B cell (primary cell): Measurements from ENCODE around the gene SLFN12. TPM values are rescaled to one million over a fixed set of nuclear protein-coding genes. Genes with fewer than 3 reads are reported as not detected.

Source experiments
- ATAC-seq: fragments of 200-7000 bp; cut with Tn5 transposase; one replicate; pipeline ENCODE4 v1.10.0; 2021; ENCODE audit warnings: low read depth, mild to moderate bottlenecking, moderate number of reproducible peaks, moderate library complexity
- CTCF ChIA-PET: fragments of 350-600 bp; sonication (Branson Sonifier 250); formaldehyde crosslinking; loops from one replicate; lab custom pipeline; 2021; ENCODE audit warnings: antibody characterized with exemption, inconsistent platforms; lab: Charles Lee
- POLR2A ChIA-PET: fragments of 350-600 bp; sonication (Branson Sonifier 250); formaldehyde crosslinking; loops from one replicate; lab custom pipeline; 2021; ENCODE audit warnings: antibody characterized with exemption; lab: Charles Lee
- DNase-seq: peaks from one replicate; pipeline ENCODE4 v3.0.0; 2013
- H2AFZ ChIP-seq: 2 replicates; pipeline ENCODE4 v1.6.1; 2012; ENCODE audit warnings: mild to moderate bottlenecking, low read depth, low read length; ENCODE audit not compliant: insufficient read depth, poor library complexity, severe bottlenecking
- H3K27ac ChIP-seq, 2 donors: 1 replicate in 1 of 2; 2 replicates in 1 of 2; pipeline ENCODE4 v1.5.1; 2012 to 2013; ENCODE audit warnings: low read length in 2 of 2, mild to moderate bottlenecking in 2 of 2, moderate library complexity in 1 of 2
- H3K27me3 ChIP-seq, 4 experiments: fragments of 200-600 bp in 1 of 4; sonication (generic) in 1 of 4; replicated peaks in 1 of 4; 1 replicate in 2 of 4; 2 replicates in 2 of 4; pipeline versions ENCODE4 v1.6.1 to v1.7.0; 2013 to 2016; ENCODE audit warnings: low read length in 3 of 4, mild to moderate bottlenecking in 2 of 4, mixed read lengths in 1 of 4, moderate library complexity in 1 of 4; ENCODE audit not compliant: insufficient read depth in 4 of 4, control insufficient read depth in 3 of 4; ENCODE audit errors: control extremely low read depth in 1 of 4
- H3K36me3 ChIP-seq, 2 experiments: replicated peaks in 1 of 2; 1 replicate in 1 of 2; 2 replicates in 1 of 2; pipeline versions ENCODE4 v1.6.1 to v1.7.1; 2013; ENCODE audit warnings: low read length in 1 of 2; ENCODE audit not compliant: insufficient read depth in 2 of 2, control insufficient read depth in 1 of 2; ENCODE audit errors: control extremely low read depth in 1 of 2, extremely low read depth in 1 of 2
- H3K4me1 ChIP-seq, 2 donors: fragments of 200-600 bp in 1 of 2; sonication (generic) in 1 of 2; 1 replicate in 1 of 2; 2 replicates in 1 of 2; pipeline versions ENCODE4 v1.5.1 to v1.6.1; 2013 to 2017; ENCODE audit warnings: low read length in 2 of 2; ENCODE audit not compliant: control insufficient read depth in 2 of 2, insufficient read depth in 2 of 2
- H3K4me2 ChIP-seq: replicated peaks from 2 replicates; pipeline ENCODE3; 2012; ENCODE audit warnings: mild to moderate bottlenecking, low read depth, low read length; ENCODE audit not compliant: poor library complexity, severe bottlenecking
- H3K4me3 ChIP-seq, 5 experiments: fragments of 200-600 bp in 1 of 5; sonication (generic) in 1 of 5; 1 replicate in 3 of 5; 2 replicates in 2 of 5; pipeline versions ENCODE4 v1.5.1 to v1.7.0; 2011 to 2016; ENCODE audit warnings: low read length in 4 of 5, mild to moderate bottlenecking in 4 of 5, low read depth in 2 of 5, control low read depth in 1 of 5, moderate library complexity in 1 of 5; ENCODE audit not compliant: insufficient read depth in 1 of 5; ENCODE audit errors: control extremely low read depth in 1 of 5, extremely low read depth in 1 of 5
- H3K79me2 ChIP-seq: fragments of 200-600 bp; sonication (generic); one replicate; pipeline ENCODE4 v1.6.0; 2016; ENCODE audit warnings: low read length; ENCODE audit not compliant: control insufficient read depth, insufficient read depth
- H3K9ac ChIP-seq: fragments of 200-600 bp; sonication (generic); 2 replicates; pipeline ENCODE4 v1.6.1; 2017; ENCODE audit warnings: mild to moderate bottlenecking, low read length, moderate library complexity
- H3K9me3 ChIP-seq, 3 donors: one replicate each; pipeline versions ENCODE4 v1.6.1 to v1.7.1; 2013; ENCODE audit warnings: low read length in 2 of 3; ENCODE audit not compliant: control insufficient read depth in 2 of 3, insufficient read depth in 1 of 3; ENCODE audit errors: control extremely low read depth in 1 of 3
- H4K20me1 ChIP-seq: 2 replicates; pipeline ENCODE4 v1.6.0; 2012; ENCODE audit warnings: mild to moderate bottlenecking, low read length; ENCODE audit not compliant: insufficient read depth, control insufficient read depth, poor library complexity, severe bottlenecking
- H3K27ac Mint-ChIP-seq: one replicate; pipeline ENCODE4 v1.8.0; 2021; ENCODE audit warnings: mixed read lengths
- H3K27me3 Mint-ChIP-seq: one replicate; pipeline ENCODE4 v1.8.0; 2021; ENCODE audit warnings: mixed read lengths
- H3K4me1 Mint-ChIP-seq: one replicate; pipeline ENCODE4 v1.8.0; 2021; ENCODE audit warnings: mixed read lengths
- H3K4me3 Mint-ChIP-seq: one replicate; pipeline ENCODE4 v1.8.0; 2021; ENCODE audit warnings: mixed read lengths
- H3K9me3 Mint-ChIP-seq: one replicate; pipeline ENCODE4 v1.8.0; 2022; ENCODE audit warnings: mixed read lengths; ENCODE audit not compliant: insufficient read depth
- EZH2 ChIP-seq: IDR thresholded peaks from 2 replicates; pipeline ENCODE4 v1.6.1; 2012; ENCODE audit warnings: borderline replicate concordance, low read depth, mild to moderate bottlenecking, moderate library complexity, low read length; ENCODE audit not compliant: insufficient read depth, poor library complexity, severe bottlenecking
- WGBS: methylation state at CpG from one replicate; pipeline ENCODE4 v1.1.5; 2013; ENCODE audit warnings: missing lambda C conversion rate; ENCODE audit not compliant: insufficient coverage; 5-methylcytosine and 5-hydroxymethylcytosine counted together
- intact Hi-C: fragments of 100-400 bp; cut with micrococcal nuclease; formaldehyde crosslinking; loops from one replicate; pipeline ENCODE4 v1.10.0; 2022
- polyA plus RNA-seq: library from polyadenylated mRNA; depleted of rRNA; stranded (reverse); fragments of >200 nt; gene quantifications from 2 replicates; pipeline ENCODE4 v1.2.3, GENCODE V29; 2012
- total RNA-seq, 2 donors: library from RNA; stranded (reverse); fragments of 120-200 nt in 1 of 2; gene quantifications; 1 replicate in 1 of 2; 2 replicates in 1 of 2; pipeline versions ENCODE4 v1.2.3 to v1.2.4, GENCODE V29; 2013 to 2022
- TF ChIP-seq, protein P1 (sequence below): fragments of 200-600 bp; IDR thresholded peaks from one replicate; pipeline ENCODE4 v1.8.0; 2022; ENCODE audit warnings: antibody characterized with exemption, mild to moderate bottlenecking

Gene SLFN12
- total and polyA plus RNA-seq, 2 donors (not counting 1 experiment from before 2014, with no cell fraction given): 1.9 to 8.0 TPM

DNA sequence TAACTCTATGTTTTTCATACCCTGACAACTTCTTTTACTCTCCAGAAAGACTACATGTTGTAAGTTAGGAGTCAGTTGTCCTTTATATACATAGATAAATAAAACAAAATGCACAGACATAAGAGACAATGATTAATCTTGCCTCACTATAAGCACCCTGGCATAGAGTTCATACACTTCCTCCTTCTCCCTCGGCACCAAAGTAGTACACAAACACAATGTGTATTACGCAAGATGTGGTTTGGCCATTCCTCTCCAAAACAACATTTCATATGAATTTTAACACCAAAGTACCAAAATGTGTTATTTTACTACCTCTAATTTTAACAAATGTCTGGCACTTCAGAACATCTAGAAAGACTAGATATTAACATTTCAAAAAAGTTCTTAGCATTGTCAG lies 41.6 kb downstream of the SLFN12 start:
- Histone ChIP-seq H3K27ac (no peak overlapping the region), H3K9ac (no peak overlapping the region), H3K9me3 (peaks cover 0 to 4% (median 0%) of the 10 kb centered on the region in 3 donors), H3K4me1 (no peaks in the 10 kb centered on the region), H3K4me2 (no peak overlapping the region), H3K4me3 (no peak overlapping the region), H3K27me3 (no peaks in the 10 kb centered on the region), H3K36me3 (no peaks in the 10 kb centered on the region), H4K20me1 (no peaks in the 10 kb centered on the region), H3K79me2 (no peaks in the 10 kb centered on the region), H2AFZ (no peak overlapping the region)
- H3K4me1 Mint-ChIP-seq: peaks cover 6% of the 10 kb centered on the region
- peaks cover 12% of the 10 kb centered on the region for H3K27me3 Mint-ChIP-seq
- no peaks in the 10 kb centered on the region for H3K9me3 Mint-ChIP-seq
- no peak for DNase-seq
- 100% methylated on average over 1 of the region's 2 CpGs for WGBS
- intact Hi-C loops: no loop called here
- H3K4me3 Mint-ChIP-seq: no peak overlapping the region
- ATAC-seq: no peak
- no peak overlapping the region for H3K27ac Mint-ChIP-seq
- no peak for TF ChIP-seq EZH2
- TF ChIP-seq, protein P1, sequence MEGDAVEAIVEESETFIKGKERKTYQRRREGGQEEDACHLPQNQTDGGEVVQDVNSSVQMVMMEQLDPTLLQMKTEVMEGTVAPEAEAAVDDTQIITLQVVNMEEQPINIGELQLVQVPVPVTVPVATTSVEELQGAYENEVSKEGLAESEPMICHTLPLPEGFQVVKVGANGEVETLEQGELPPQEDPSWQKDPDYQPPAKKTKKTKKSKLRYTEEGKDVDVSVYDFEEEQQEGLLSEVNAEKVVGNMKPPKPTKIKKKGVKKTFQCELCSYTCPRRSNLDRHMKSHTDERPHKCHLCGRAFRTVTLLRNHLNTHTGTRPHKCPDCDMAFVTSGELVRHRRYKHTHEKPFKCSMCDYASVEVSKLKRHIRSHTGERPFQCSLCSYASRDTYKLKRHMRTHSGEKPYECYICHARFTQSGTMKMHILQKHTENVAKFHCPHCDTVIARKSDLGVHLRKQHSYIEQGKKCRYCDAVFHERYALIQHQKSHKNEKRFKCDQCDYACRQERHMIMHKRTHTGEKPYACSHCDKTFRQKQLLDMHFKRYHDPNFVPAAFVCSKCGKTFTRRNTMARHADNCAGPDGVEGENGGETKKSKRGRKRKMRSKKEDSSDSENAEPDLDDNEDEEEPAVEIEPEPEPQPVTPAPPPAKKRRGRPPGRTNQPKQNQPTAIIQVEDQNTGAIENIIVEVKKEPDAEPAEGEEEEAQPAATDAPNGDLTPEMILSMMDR: no peak
- ChIA-PET POLR2A (no interaction called here), CTCF (no interaction called here)

DNA sequence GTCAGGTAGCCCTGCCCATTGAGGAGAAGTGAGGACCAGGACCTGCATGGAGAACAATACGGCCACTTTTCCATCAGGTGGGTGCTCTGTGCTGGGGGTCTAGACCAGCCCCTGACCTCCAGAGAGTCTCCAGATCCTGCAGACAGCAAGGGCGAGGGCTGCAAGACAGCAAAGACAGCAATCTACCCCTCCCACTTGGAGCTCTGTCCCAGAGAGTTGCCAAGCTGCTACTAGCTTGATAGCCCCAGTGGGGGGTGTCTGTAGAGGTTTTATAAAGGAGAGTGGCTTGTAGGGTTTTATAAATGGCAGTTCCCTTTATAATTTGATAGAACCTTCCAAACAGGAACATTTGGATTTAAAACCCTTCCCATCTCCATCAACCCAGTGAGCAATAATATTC lies 42.1 kb downstream of the SLFN12 start:
- Histone ChIP-seq H4K20me1 (no peaks in the 10 kb centered on the region), H3K27ac (no peak overlapping the region), H3K4me2 (no peak overlapping the region), H3K9me3 (peaks cover 0 to 4% (median 0%) of the 10 kb centered on the region in 3 donors), H3K36me3 (no peaks in the 10 kb centered on the region), H3K79me2 (no peaks in the 10 kb centered on the region), H3K4me1 (no peaks in the 10 kb centered on the region), H3K9ac (no peak overlapping the region), H2AFZ (no peak overlapping the region), H3K4me3 (no peak overlapping the region), H3K27me3 (no peaks in the 10 kb centered on the region)
- no peak overlapping the region for H3K4me3 Mint-ChIP-seq
- H3K4me1 Mint-ChIP-seq: peaks cover 6% of the 10 kb centered on the region
- H3K27ac Mint-ChIP-seq: no peak overlapping the region
- H3K9me3 Mint-ChIP-seq: no peaks in the 10 kb centered on the region
- no peak for ATAC-seq
- peaks cover 12% of the 10 kb centered on the region for H3K27me3 Mint-ChIP-seq
- CTCF ChIA-PET: no interaction called here
- POLR2A ChIA-PET: no interaction called here
- TF ChIP-seq, protein P1: no peak
- TF ChIP-seq EZH2: no peak
- intact Hi-C loops: no loop called here
- no peak for DNase-seq
- WGBS: 93% methylated on average over 2 of the region's 2 CpGs
